ENCODE results near the gene ACAD8. TPM values are rescaled to one million over a fixed set of nuclear protein-coding genes. Genes with fewer than 3 reads are reported as not detected.

Gene ACAD8
- total and polyA plus RNA-seq, 2 of the 8 experiments (the other 6 are each of a cell fraction or from before 2014, with no cell fraction given) = 45.8 to 52.7 TPM

GRCh38 chr11:134229126-134229790 is 24.1 kb upstream of the ACAD8 start:
- no peaks in the 10 kb centered on the region for H3K9me3 ChIP-seq (ENCODE audit: insufficient read depth in 2 of 2, low read depth in 1 of 2, low read length in 1 of 2)
- H3K79me2 ChIP-seq (ENCODE audit: control insufficient read depth in 1 of 2, insufficient read depth in 2 of 2, low read length in 2 of 2) = peaks cover 0 to 9% of the 10 kb centered on the region in 2 experiments; a peak in 1 of 4 replicates
- H3K23ac ChIP-seq (ENCODE audit: insufficient read length) = no peak overlapping the region
- H3K14ac ChIP-seq (ENCODE audit: insufficient read length) = no peak overlapping the region
- H3K27me3 ChIP-seq (replicated peaks in 1 of 4; ENCODE audit: control insufficient read depth in 3 of 4, extremely low read depth in 1 of 4, insufficient read depth in 3 of 4, low read length in 3 of 4) = peaks cover 0 to 6% (median 0%) of the 10 kb centered on the region in 4 experiments; a peak in 1 of 7 replicates
- no peak overlapping the region for H2BK20ac ChIP-seq (ENCODE audit: low read length)
- no peak overlapping the region for H3K9ac ChIP-seq (replicated peaks in 1 of 4; ENCODE audit: extremely low read depth in 1 of 4, low read depth in 3 of 4, low read length in 3 of 4)
- H3K4me1 ChIP-seq (replicated peaks in 1 of 4; ENCODE audit: control insufficient read depth in 3 of 4, insufficient read depth in 4 of 4, low read length in 3 of 4) = peaks cover 0 to 5% (median 2%) of the 10 kb centered on the region in 4 experiments; a peak in 5 of 7 replicates
- H3K4me3 ChIP-seq (ENCODE audit: extremely low read depth in 1 of 4, insufficient read depth in 2 of 4, low read depth in 3 of 4, low read length in 4 of 4) = no peak overlapping the region
- CTCF ChIA-PET (ENCODE audit: partially characterized antibody) = interaction anchor here (0.6 to 1.4 kb wide), 4 partner anchors 9 to 22 kb away, joined by 3 to 9 read pairs (median 3); no protein-coding TSS in a partner anchor
- H2AFZ ChIP-seq (ENCODE audit: low read length) = no peak overlapping the region
- H2BK120ac ChIP-seq (replicated peaks; ENCODE audit: low read depth, low read length) = no peak overlapping the region
- no peak overlapping the region for H4K8ac ChIP-seq (ENCODE audit: extremely low read depth, insufficient read depth, low read length)
- no peaks in the 10 kb centered on the region for H3K36me3 ChIP-seq (ENCODE audit: control insufficient read depth in 2 of 4, insufficient read depth in 4 of 4, low read length in 3 of 4)
- no peak overlapping the region for H3K4me2 ChIP-seq (ENCODE audit: insufficient read depth in 1 of 2, low read depth in 2 of 2, low read length in 2 of 2)
- H3K79me1 ChIP-seq (ENCODE audit: low read depth, low read length) = no peaks in the 10 kb centered on the region; the same call in none of the 2 replicates
- peaks cover 12% of the 10 kb centered on the region for H3K23me2 ChIP-seq (ENCODE audit: low read depth, low read length)
- 80% methylated on average over 6 of the region's 6 CpGs; no CpG with 5 or more reads in 1 of the 2 experiments for WGBS, 2 experiments (ENCODE audit: extremely low coverage in 1 of 2, insufficient coverage in 1 of 2, insufficient read length in 1 of 2, insufficient replicate concordance in 2 of 2, low coverage in 1 of 2, low lambda C conversion rate in 2 of 2, missing lambda C conversion rate in 1 of 2)
- no peak overlapping the region for H4K91ac ChIP-seq (replicated peaks; ENCODE audit: insufficient read length, low read length)
- H3K18ac ChIP-seq (ENCODE audit: extremely low read depth, low read length) = no peak overlapping the region
- H2BK5ac ChIP-seq (ENCODE audit: low read depth, low read length) = no peak overlapping the region
- H3K4ac ChIP-seq (replicated peaks; ENCODE audit: insufficient read length, low read depth, low read length) = no peak overlapping the region
- DNase-seq (ENCODE audit: low read depth in 1 of 2, low spot score in 2 of 2) (no peak), FAIRE-seq (no peak)
- peaks cover 0 to 8% of the 10 kb centered on the region in 2 experiments for H4K20me1 ChIP-seq (replicated peaks in 1 of 2; ENCODE audit: control insufficient read depth in 1 of 2, insufficient read depth in 2 of 2, low read length in 2 of 2)
- no peak overlapping the region for H4K5ac ChIP-seq (ENCODE audit: insufficient read length, low read depth, low read length)
- POLR2A ChIA-PET (ENCODE audit: partially characterized antibody) = interaction anchor here (0.8 kb wide), 1 partner anchor 45 kb away, joined by 3 read pairs; no protein-coding TSS in a partner anchor
- H3K56ac ChIP-seq (replicated peaks; ENCODE audit: insufficient read length, low read depth, low read length) = no peak overlapping the region
- no peak overlapping the region for H3K27ac ChIP-seq (ENCODE audit: low read depth, low read length)
- no peak overlapping the region for H2AK5ac ChIP-seq (ENCODE audit: low read depth, low read length)
- no peak overlapping the region for H2BK15ac ChIP-seq (ENCODE audit: low read length)
- no peak overlapping the region for H2BK12ac ChIP-seq (ENCODE audit: low read depth, low read length)
- TF ChIP-seq CTCF (IDR thresholded peaks at IDR 0.05; ENCODE audit: control extremely low read depth in 1 of 3, insufficient read depth in 1 of 3, low read depth in 1 of 3, low read length in 3 of 3) (no peak), JUND (IDR thresholded peaks at IDR 0.05; ENCODE audit: low read length) (no peak), RAD21 (IDR thresholded peaks at IDR 0.05 in 1 of 2, conservative IDR thresholded peaks at IDR 0.05 in 1 of 2; ENCODE audit: low read depth in 2 of 2, low read length in 2 of 2) (no peak), RNF2 (IDR thresholded peaks at IDR 0.05; ENCODE audit: borderline replicate concordance, low read depth, low read length, missing control alignments, poor library complexity, severe bottlenecking) (no peak), CREB1 (IDR thresholded peaks at IDR 0.05) (no peak), CEBPB (IDR thresholded peaks at IDR 0.05; ENCODE audit: low read depth, low read length) (no peak), SP4 (IDR thresholded peaks at IDR 0.05; ENCODE audit: low read length) (no peak), TBP (IDR thresholded peaks at IDR 0.05; ENCODE audit: low read depth, low read length) (no peak), SP2 (IDR thresholded peaks at IDR 0.05; ENCODE audit: low read length) (no peak), TAF1 (IDR thresholded peaks at IDR 0.05; ENCODE audit: low read depth, low read length) (no peak)

Measured in H1 (cell line).